Mucosa of gallbladder (tissue), 1 donor: ENCODE data around the gene PIP4K2A. TPM values are rescaled to one million over a fixed set of nuclear protein-coding genes. Genes with fewer than 3 reads are reported as not detected.
"Not testable (repeated sequence)": the region's sequence is repeated elsewhere in the genome, so short reads cannot be mapped to it uniquely, and the experiment has no call there.

Experiments used
- DNase-seq: peaks from one replicate; pipeline ENCODE4 v3.0.0-alpha.2; 2020; ENCODE audit warnings: low spot score
- total RNA-seq: library from RNA; stranded (reverse); gene quantifications from one replicate; pipeline ENCODE4 v1.2.1, GENCODE V29; 2021
- donor health status: DM: no; HTN: no; CAD: no.

Gene PIP4K2A
- total RNA-seq, 1 donor from 2014 or later = 55.2 TPM

GRCh38 chr10:22556774-22557173 lies 157.6 kb downstream of the PIP4K2A start:
- DNase-seq = no peak

GRCh38 chr10:22554461-22555182 lies 159.8 kb downstream of the PIP4K2A start:
- peak; percentile 72 for DNase-seq

GRCh38 chr10:22553452-22553995 lies 160.9 kb downstream of the PIP4K2A start:
- no peak for DNase-seq

GRCh38 chr10:22552888-22553378 lies 161.4 kb downstream of the PIP4K2A start:
- no peak for DNase-seq

- no peak for DNase-seq
These were observed 162.6 kb downstream of the PIP4K2A start for GRCh38 chr10:22551681-22552365.

GRCh38 chr10:22550732-22551131 lies 163.6 kb downstream of the PIP4K2A start:
- DNase-seq = peak; percentile 28

GRCh38 chr10:22548344-22548743 lies 166.0 kb downstream of the PIP4K2A start:
- no peak for DNase-seq

- no peak for DNase-seq
These were observed 168.7 kb downstream of the PIP4K2A start for GRCh38 chr10:22545643-22546042.

- DNase-seq = no peak
These were observed 169.9 kb downstream of the PIP4K2A start for GRCh38 chr10:22544325-22545068.

GRCh38 chr10:22542773-22543172 lies 171.6 kb downstream of the PIP4K2A start:
- no peak for DNase-seq

GRCh38 chr10:22541900-22542299 lies 172.5 kb downstream of the PIP4K2A start:
- no peak for DNase-seq

GRCh38 chr10:22539579-22540298 lies 174.6 kb downstream of the PIP4K2A start:
- no peak for DNase-seq

- DNase-seq = no peak
These were observed 176.6 kb downstream of the PIP4K2A start for GRCh38 chr10:22537810-22538209.

GRCh38 chr10:22536620-22537019 lies 177.8 kb downstream of the PIP4K2A start:
- no peak for DNase-seq

GRCh38 chr10:22534849-22535604 lies 179.4 kb downstream of the PIP4K2A start:
- DNase-seq = no peak

GRCh38 chr10:22531441-22531840 lies 182.9 kb downstream of the PIP4K2A start:
- DNase-seq = no peak

GRCh38 chr10:22531008-22531407 lies 183.4 kb downstream of the PIP4K2A start:
- DNase-seq = no peak

GRCh38 chr10:22527520-22527919 lies 186.9 kb downstream of the PIP4K2A start:
- no peak for DNase-seq

- DNase-seq = not testable (repeated sequence)
These were observed 190.0 kb downstream of the PIP4K2A start for GRCh38 chr10:22524333-22524732.

- DNase-seq = not testable (repeated sequence)
These were observed 193.7 kb downstream of the PIP4K2A start for GRCh38 chr10:22520645-22521044.
